GM19351 (cell line): ENCODE data around the gene CCDC88C.
"Not testable (repeated sequence)": the region's sequence is repeated elsewhere in the genome, so short reads cannot be mapped to it uniquely, and the experiment has no call there.

Experiments used
- ATAC-seq: cut with Tn5 transposase; IDR thresholded peaks from one replicate; pipeline ENCODE4 v1.9.1; 2021; ENCODE audit warnings: mild to moderate bottlenecking, moderate library complexity; ENCODE audit not compliant: unreplicated experiment

CCDC88C gene

DNA sequence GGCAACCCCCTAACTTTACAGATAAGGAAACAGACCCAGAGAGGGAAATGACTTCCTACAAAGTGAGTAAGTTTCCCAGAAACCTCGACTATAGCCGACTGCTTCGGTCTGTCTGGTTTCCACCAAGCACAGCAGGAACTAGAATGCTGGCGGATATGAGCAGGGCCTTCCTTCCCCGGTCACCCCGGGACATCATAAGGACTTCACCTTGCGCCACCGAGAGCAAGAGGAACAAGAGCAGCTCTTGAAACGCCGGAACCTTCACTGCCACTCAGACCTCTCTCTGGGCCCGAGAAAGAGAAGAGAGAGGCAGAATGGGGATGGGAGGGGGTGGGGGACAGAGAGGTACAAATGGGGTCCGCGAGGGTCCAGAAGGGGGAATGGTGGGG lies 143.7 kb downstream of the CCDC88C start:
- no peak for ATAC-seq

DNA sequence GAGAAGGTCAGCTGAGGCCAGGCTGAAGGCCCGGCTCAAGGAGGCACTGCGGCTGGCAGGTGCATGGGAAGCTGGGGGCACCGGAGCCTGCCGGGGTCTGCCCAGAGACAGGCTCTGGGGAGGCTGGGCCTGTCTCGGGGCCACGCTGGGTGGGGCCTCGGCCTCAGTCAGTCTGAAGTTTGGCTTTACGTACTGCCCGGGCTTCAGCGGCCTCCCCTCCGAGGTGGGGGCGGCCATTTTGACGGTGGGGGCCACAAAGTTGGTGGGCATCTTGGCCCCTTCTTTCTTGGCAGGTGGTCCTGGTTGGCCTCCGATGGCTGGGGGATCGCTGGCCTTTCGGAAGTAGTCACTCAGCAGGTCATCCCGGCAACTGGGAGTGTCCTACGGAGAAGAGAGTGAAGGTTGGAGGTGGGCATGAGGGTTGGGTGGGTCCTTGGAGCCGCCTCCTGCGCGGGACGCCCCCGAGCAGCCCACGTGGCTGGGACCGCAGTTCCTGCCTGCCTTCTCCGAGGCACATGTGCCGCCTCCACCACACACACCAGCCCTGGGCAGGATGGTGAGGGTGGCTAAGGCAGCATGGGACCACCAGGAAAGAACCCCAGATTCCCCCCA lies 144.2 kb downstream of the CCDC88C start:
- no peak for ATAC-seq

DNA sequence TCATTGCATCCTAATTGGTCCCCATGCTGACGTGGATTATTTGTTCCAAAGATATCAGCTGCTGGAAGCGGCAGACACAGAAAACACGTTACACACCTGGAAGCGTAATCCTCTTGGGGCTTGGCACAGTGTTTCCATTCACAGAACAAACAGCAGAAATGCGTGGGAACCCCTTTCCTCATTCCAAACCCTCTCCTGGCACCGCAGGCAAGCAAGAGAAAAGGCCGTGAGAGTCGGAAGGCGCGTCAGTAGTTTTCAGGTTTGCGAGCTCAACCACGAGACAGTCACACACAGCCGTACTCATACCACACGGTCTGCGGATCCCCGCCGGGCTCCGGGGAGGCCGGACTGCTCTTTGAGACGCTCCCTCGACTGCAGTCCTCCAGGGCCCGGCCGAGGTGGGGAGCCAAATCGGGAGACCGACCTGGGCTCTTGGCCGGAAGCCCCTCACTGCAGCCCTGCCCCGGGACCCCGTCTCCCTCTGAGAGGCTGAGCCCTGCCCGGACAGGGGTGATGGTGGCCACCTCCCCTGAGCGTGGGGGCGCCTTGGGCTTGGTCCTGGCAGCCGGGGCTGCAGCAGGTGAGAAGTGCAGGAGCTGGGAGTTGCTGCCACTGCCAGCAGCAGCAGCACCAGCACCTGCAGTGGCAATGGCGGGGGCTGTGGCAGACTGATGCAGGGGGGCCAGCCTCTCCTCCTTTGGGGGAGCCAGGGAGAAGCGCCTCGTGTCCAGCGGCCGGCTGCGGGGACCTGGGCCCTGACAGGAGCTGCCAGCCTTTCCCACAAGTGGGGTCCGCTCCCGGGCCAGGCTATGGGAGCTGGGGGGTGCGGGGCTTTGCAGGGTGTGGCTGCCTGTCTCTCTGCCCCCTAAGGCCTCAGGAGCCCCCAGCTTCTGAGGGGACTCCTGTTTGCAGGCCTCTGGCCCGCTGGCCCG lies 145.0 kb downstream of the CCDC88C start:
- ATAC-seq: no peak

DNA sequence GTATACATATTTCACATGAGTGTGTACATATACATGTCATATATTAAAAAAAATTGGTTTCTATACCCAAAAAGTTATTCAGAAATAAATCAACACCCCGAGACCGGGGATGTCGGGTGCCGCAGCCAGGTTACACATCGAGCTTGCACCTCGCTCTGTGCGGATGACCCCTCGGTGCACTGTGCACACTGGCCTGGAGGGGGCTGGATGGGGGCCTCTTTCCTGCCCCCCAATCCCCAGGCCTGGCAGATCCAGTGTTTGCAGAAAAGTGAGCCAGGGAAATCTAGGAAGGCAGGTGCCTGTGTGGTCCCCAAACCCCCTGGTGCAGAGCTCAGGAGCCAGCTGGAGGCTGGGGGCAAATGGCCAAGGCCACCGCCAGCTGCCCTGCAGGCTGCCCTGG lies 146.0 kb downstream of the CCDC88C start:
- no peak for ATAC-seq

GRCh38 chr14:91270619-91271018 lies 147.0 kb downstream of the CCDC88C start:
- ATAC-seq: no peak

GRCh38 chr14:91270188-91270587 lies 147.4 kb downstream of the CCDC88C start:
- ATAC-seq: no peak

DNA sequence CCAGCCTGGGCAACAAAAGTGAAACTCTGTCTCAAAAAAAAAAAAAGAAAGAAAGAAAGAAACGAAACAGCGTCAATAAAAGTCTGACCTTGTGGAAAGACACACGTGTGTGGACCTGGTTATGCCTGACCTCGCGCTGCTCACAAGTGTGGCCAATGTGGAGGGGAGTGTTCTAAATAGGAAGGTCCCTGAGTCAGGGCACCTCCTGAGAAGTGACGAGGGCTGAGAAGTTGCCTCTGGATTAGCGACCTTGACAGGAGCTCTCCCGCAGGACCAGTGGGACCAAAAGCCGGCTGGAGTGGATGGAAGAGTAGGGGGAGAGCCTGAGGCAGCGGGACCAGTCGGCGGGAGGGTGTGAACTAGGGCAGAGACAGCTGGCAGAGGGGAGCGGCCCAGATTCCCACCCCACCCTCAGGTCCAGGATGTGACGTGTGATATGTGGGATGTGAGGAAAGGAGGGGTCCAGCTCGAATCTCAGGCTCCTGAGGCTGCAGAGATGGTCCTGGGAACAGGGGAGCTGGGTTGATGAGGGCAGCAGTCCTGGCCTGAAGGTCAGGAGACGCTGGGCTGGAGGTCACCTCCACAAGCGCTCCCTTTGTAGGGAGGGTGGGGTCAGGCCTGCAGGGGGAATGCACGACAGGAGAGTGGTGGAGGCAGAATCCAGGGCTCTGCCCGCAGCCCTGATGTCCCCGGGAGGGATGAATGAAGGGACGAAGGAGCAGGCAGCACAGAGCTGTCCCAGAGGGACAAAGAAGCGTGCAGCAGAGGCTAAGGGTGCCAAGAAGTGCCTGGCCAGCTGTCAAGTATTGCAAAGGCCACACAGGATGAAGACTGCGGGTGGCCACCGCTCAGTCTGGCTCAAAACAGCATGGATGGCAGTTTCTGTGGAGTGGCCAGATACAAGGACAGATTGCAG lies 148.3 kb downstream of the CCDC88C start:
- no peak for ATAC-seq

DNA sequence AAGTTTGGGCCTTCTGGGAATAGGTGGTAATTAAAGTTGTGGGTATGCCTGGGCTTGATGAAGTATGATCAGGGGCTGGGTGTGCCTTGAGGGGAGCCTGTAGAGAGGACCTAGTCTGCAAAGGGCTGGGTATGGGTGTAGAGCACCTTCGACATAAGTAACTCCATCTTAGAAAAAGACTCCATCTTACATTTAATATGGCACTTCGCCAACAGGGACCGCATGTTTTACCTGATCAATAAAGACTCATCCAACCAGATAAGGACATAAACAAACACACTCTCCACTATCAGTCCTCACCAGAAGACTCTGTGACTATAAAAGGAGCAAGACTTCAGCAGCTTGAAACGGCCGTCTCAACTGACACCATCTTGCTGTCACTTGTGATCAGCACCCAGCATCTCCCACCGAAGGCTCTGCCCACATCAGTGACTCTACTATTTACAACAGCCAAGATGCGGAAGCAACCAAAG lies 149.6 kb downstream of the CCDC88C start:
- no peak for ATAC-seq

- not testable (repeated sequence) for ATAC-seq
These were observed 151.3 kb downstream of the CCDC88C start for GRCh38 chr14:91266276-91266675.

DNA sequence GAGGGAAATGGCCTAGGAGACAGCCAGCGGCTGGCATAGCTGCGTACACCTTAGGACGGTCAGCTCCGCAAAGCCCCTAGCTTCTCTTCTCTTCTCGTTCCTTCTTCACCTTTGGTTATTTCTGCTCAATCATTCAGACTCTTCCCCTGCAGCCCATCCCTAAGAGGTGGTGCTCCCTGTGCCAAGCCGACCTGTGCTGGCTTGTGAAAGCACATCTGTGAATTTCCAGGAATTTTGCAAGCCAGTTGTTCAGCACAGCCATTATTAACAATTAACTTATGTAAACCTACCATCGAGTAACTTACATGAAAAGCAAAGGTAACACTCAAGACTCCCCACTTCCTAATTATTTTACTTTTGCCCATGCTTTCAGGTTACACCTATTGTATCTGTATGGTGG lies 152.2 kb downstream of the CCDC88C start:
- no peak for ATAC-seq

DNA sequence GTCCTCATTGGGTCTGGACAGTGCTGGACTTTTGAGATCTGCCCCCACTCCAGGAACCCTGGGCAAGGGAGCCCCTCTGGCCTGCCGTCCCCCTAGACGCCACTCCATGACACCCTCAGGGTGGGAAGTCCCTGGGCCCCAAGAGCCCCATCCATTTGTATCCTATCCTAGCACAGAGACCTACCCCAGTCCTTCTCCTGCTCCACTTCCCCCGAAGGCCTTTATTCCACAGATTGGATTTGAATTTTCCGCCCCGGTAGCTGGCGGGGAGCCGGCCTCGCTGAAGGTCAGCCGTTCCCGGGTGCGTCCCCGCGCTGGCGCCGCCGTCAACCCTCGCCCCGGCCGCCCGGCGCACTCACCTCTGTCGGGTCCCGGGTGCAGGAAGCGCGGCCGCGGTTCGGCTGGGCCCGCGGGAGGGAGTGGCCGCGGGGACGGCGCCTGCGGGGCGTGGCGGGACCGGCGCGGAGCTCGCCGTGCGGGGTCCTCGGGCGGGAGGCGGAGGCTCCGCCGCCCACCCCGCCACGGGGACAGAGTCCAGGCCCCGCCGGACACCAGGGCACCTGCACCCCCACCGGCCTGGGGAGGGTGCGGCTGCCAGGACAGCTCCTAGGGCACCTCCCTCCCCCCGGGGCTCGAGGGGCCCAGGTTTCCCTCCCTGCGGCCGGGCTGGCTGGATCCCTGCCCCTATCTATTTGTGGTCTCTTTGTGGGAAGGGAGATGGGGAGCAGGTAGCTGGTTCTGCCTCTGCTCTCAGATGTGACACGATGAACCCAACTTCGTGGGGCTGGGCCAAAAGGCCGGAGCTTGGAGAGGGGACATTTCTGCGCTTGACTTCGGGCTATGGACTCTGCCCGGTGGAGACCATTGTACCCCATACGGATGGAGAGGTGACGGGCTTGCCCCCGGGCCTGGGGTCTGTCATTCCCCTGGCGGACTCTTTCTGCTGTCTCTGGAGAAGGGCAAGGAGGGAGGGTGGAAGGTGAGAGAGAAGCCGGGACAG lies 153.2 kb downstream of the CCDC88C start:
- ATAC-seq: no peak

DNA sequence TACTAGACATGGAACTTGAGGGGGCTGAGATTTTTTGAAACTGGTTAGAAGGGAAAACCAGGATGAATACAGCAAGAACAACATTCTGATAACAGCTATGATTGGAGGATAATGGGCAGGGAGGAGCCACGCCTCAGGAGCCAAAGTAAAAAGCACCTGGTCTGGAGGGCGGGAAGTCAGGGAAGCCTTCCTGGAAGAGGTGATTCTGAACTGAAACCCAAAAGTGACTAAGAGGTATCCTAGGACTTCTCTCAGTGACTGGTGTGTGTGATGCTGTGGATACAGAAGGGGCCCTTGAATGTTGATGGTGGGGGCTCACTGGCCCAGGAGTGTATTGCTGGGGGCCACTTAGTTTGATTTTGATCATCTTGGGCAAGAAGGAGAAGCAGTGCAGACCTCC lies 154.3 kb downstream of the CCDC88C start:
- ATAC-seq: no peak

GRCh38 chr14:91261986-91262549 lies 155.6 kb downstream of the CCDC88C start:
- ATAC-seq: no peak

GRCh38 chr14:91261115-91261514 lies 156.5 kb downstream of the CCDC88C start:
- no peak for ATAC-seq

GRCh38 chr14:91258876-91259275 lies 158.7 kb downstream of the CCDC88C start:
- no peak for ATAC-seq

DNA sequence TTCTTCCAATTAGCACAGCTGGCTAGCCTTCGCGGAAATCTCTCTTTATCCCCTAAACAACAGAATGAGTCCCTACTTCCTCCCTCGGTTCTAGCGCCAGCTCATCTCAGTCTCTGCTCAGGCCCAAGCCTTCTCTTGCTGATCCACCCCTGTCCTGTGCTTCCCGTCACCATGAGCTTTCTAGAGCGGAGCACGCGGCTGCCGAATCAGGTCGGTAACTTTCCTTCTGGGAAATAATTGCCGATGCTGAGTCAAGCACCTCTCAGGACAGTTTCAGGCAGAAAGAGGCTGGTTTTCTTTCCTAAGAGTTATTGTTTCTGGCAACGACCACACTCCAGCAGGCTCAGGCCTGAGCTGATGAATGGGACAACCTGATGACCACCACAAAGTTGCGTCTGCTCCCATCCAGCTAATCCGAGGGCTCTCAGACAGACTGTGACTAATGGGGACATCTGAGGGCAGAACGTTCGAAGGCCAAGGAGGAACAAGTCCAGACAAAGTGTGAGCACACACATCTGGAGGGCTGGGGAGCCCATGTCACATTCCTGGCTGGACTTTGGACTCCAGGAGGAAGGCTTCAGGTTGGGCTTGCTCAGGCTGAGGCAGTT lies 159.5 kb downstream of the CCDC88C start:
- ATAC-seq: no peak

DNA sequence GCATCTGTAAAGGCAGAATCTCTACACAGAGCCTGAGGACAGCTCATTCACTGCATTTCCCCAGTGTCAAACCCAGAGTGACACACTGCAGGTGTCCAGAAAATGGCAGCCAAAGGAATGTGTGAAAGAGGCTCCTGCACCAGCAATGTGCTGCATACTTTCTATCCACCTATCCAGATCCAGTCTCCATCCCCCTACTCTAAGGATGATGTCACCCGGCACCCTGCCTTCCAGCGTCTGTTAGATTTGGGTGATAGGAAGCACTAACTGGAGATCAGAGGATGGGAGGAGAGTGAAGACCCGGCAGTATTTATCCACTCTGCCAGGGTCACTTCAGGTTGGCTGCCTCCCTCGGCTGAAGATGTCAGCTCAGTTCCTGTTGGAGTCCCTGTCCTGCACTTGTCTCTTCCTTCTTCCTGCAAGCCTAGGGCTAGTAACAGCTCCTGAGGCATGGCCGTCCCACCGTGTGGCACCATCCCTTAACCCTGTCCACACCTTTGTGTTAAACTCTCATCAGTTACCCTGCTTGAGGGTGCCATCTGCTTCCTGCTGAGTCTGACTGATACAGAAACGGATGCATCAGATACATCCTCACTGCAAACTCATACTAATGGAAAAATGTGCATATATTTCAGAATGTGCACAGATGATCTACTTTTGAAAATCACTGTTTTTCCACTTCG lies 160.2 kb downstream of the CCDC88C start:
- ATAC-seq: no peak

DNA sequence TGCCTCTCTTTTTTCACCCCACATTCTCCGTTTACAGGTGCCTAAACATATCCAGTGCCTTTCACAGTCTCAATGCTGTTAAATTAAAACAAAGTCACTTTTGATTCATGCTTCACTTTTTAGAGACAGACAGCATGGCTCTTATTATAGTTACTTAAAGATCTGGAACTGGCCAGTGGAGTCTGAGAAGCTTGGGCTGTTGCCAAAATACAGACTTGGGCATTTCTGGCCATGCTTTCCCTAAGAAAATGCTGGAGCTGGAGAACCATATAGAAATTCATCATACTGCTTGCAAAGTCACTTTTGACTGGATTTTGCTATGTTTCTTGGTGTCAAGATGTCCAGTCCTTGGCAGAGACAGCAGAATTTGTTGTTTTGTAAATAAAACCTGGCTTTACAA lies 161.0 kb downstream of the CCDC88C start:
- ATAC-seq: no peak
